H1 (cell line): ENCODE results near the gene NUTM2D.
"Not testable (repeated sequence)": the region's sequence is repeated elsewhere in the genome, so short reads cannot be mapped to it uniquely, and the experiment has no call there.

Source experiments
- EP300 ChIP-seq, 2 experiments: IDR thresholded peaks; 1 replicate in 1 of 2; 2 replicates in 1 of 2; pipeline ENCODE4 v1.6.1; 2011 to 2012; ENCODE audit warnings: low read depth in 2 of 2, low read length in 2 of 2, mild to moderate bottlenecking in 2 of 2, borderline replicate concordance in 1 of 2, inconsistent platforms in 1 of 2, moderate library complexity in 1 of 2
- GABPA ChIP-seq: IDR thresholded peaks from 2 replicates; pipeline ENCODE4 v1.6.1; 2011; ENCODE audit warnings: mild to moderate bottlenecking, low read length, moderate library complexity, borderline replicate concordance; ENCODE audit not compliant: insufficient read depth
- HDAC2 ChIP-seq, 2 experiments: fragments of 300-600 bp in 1 of 2; sonication (generic) in 1 of 2; IDR thresholded peaks; 2 replicates each; pipeline ENCODE4 v1.6.1; 2011 to 2012; ENCODE audit warnings: low read depth in 2 of 2, low read length in 2 of 2, mild to moderate bottlenecking in 2 of 2, moderate library complexity in 2 of 2, borderline replicate concordance in 1 of 2, inconsistent platforms in 1 of 2
- HDAC6 ChIP-seq: IDR thresholded peaks from one replicate; pipeline ENCODE4 v1.7.1; 2012; ENCODE audit warnings: low read depth, mild to moderate bottlenecking, inconsistent platforms, low read length, moderate library complexity
- POLR2A ChIP-seq, 2 experiments: IDR thresholded peaks; 1 replicate in 1 of 2; 2 replicates in 1 of 2; pipeline ENCODE4 v1.6.1; 2011; ENCODE audit warnings: low read depth in 2 of 2, low read length in 2 of 2, mild to moderate bottlenecking in 2 of 2; ENCODE audit errors: control extremely low read depth in 1 of 2
- YY1 ChIP-seq: IDR thresholded peaks from 2 replicates; pipeline ENCODE4 v1.6.1; 2011; ENCODE audit warnings: low read depth, mild to moderate bottlenecking, low read length
- TF ChIP-seq, protein P1 (sequence below): IDR thresholded peaks from 2 replicates; pipeline ENCODE4 v1.6.1; 2011; ENCODE audit warnings: low read length, improper control_type of control experiment
- TF ChIP-seq, protein P2 (sequence below), 3 experiments: IDR thresholded peaks; 1 replicate in 2 of 3; 2 replicates in 1 of 3; pipeline versions ENCODE4 v1.5.1 to v1.6.1; 2011; ENCODE audit warnings: low read length in 3 of 3, mild to moderate bottlenecking in 3 of 3, inconsistent platforms in 2 of 3, low read depth in 1 of 3, moderate library complexity in 1 of 3; ENCODE audit not compliant: insufficient read depth in 1 of 3; ENCODE audit errors: control extremely low read depth in 1 of 3

DNA sequence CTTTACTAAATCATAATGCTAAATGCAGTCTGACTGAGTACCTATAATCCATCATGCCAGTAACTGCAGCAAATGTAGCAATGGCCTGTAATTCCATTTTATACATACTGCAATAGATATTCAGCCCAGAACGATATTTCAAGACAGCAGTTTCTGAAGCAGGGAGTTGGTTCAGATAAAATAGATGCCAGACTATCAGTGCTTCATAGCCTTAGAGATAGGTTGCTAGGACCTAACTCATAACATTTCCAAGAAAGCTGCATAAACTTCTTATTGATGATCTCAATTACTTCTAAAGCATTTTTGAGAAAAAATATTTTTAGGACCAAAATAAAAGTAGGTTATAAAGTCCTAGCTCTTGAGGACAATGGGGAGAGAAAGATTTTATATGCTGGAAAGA, 48.8 kb upstream of the NUTM2D start:
- not testable (repeated sequence) for TF ChIP-seq HDAC6; EP300 (IDR thresholded peaks at IDR 0.05; ENCODE audit: borderline replicate concordance in 1 of 2, low read depth in 2 of 2, low read length in 2 of 2); YY1; POLR2A (IDR thresholded peaks at IDR 0.05; ENCODE audit: control extremely low read depth in 1 of 2, low read depth in 2 of 2, low read length in 2 of 2); HDAC2 (IDR thresholded peaks at IDR 0.05; ENCODE audit: borderline replicate concordance in 1 of 2, low read depth in 2 of 2, low read length in 2 of 2); GABPA
- TF ChIP-seq, protein P1, sequence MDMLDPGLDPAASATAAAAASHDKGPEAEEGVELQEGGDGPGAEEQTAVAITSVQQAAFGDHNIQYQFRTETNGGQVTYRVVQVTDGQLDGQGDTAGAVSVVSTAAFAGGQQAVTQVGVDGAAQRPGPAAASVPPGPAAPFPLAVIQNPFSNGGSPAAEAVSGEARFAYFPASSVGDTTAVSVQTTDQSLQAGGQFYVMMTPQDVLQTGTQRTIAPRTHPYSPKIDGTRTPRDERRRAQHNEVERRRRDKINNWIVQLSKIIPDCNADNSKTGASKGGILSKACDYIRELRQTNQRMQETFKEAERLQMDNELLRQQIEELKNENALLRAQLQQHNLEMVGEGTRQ, result not testable (repeated sequence)
- TF ChIP-seq, protein P2, sequence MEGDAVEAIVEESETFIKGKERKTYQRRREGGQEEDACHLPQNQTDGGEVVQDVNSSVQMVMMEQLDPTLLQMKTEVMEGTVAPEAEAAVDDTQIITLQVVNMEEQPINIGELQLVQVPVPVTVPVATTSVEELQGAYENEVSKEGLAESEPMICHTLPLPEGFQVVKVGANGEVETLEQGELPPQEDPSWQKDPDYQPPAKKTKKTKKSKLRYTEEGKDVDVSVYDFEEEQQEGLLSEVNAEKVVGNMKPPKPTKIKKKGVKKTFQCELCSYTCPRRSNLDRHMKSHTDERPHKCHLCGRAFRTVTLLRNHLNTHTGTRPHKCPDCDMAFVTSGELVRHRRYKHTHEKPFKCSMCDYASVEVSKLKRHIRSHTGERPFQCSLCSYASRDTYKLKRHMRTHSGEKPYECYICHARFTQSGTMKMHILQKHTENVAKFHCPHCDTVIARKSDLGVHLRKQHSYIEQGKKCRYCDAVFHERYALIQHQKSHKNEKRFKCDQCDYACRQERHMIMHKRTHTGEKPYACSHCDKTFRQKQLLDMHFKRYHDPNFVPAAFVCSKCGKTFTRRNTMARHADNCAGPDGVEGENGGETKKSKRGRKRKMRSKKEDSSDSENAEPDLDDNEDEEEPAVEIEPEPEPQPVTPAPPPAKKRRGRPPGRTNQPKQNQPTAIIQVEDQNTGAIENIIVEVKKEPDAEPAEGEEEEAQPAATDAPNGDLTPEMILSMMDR (IDR thresholded peaks at IDR 0.05; ENCODE audit: control extremely low read depth in 1 of 3, insufficient read depth in 1 of 3, low read depth in 1 of 3, low read length in 3 of 3), result not testable (repeated sequence)
